HPDE6-E6E7 (cell line): ENCODE data around the gene NRIP1.
A peak's percentile ranks its signal among the peaks of the same experiment; 100 is the strongest.
"Not testable (repeated sequence)": the region's sequence is repeated elsewhere in the genome, so short reads cannot be mapped to it uniquely, and the experiment has no call there.

Source experiments
- DNase-seq: peaks from one replicate; pipeline ENCODE4 v3.0.0; 2011; ENCODE audit warnings: missing footprints; ENCODE audit errors: extremely low spot score

Gene NRIP1

GRCh38 chr21:15039607-15040299 lies 25.0 kb downstream of the NRIP1 start:
- no peak for DNase-seq

- no peak for DNase-seq
These were observed 26.9 kb downstream of the NRIP1 start for GRCh38 chr21:15037900-15038293.

- no peak for DNase-seq
These were observed 27.5 kb downstream of the NRIP1 start for GRCh38 chr21:15037095-15037899.

GRCh38 chr21:15036189-15036588 lies 28.6 kb downstream of the NRIP1 start:
- DNase-seq, result no peak

GRCh38 chr21:15034126-15034853 lies 30.5 kb downstream of the NRIP1 start:
- no peak for DNase-seq

GRCh38 chr21:15031790-15032357 lies 32.9 kb downstream of the NRIP1 start:
- no peak for DNase-seq

GRCh38 chr21:15031362-15031761 lies 33.4 kb downstream of the NRIP1 start:
- not testable (repeated sequence) for DNase-seq

GRCh38 chr21:15030861-15031260 lies 33.9 kb downstream of the NRIP1 start:
- not testable (repeated sequence) for DNase-seq

GRCh38 chr21:15029077-15029476 lies 35.7 kb downstream of the NRIP1 start:
- DNase-seq, result no peak

GRCh38 chr21:15028186-15028585 lies 36.6 kb downstream of the NRIP1 start:
- DNase-seq, result no peak

- no peak for DNase-seq
These were observed 37.7 kb downstream of the NRIP1 start for GRCh38 chr21:15027056-15027455.

GRCh38 chr21:15026370-15026769 lies 38.4 kb downstream of the NRIP1 start:
- no peak for DNase-seq

- DNase-seq, result no peak
These were observed 41.0 kb downstream of the NRIP1 start for GRCh38 chr21:15023776-15024175.

GRCh38 chr21:15022608-15023261 lies 42.1 kb downstream of the NRIP1 start:
- DNase-seq, result no peak

GRCh38 chr21:15020797-15021196 lies 44.0 kb downstream of the NRIP1 start:
- no peak for DNase-seq

GRCh38 chr21:15018382-15018781 lies 46.4 kb downstream of the NRIP1 start:
- no peak for DNase-seq

- DNase-seq, result peak; percentile 40
These were observed 49.0 kb downstream of the NRIP1 start for GRCh38 chr21:15015622-15016471.

- no peak for DNase-seq
These were observed 50.6 kb downstream of the NRIP1 start for GRCh38 chr21:15014221-15014620.

GRCh38 chr21:15011967-15012366 lies 52.8 kb downstream of the NRIP1 start:
- DNase-seq, result no peak

GRCh38 chr21:15010645-15011044 lies 54.2 kb downstream of the NRIP1 start:
- no peak for DNase-seq
